ENCODE data around the gene ANKRD35.

- TF ChIP-seq CTCF (IDR thresholded peaks at IDR 0.05; ENCODE audit: low read depth, low read length, poor library complexity, severe bottlenecking) = no peak
- no peak for TF ChIP-seq EZH2phosphoT487 (IDR thresholded peaks at IDR 0.05; ENCODE audit: borderline replicate concordance, low read length)
Observed at GRCh38 chr1:145916745-145917144, 31.1 kb upstream of the ANKRD35 start.
